ENCODE results near the gene PRCP.

Gene PRCP

DNA sequence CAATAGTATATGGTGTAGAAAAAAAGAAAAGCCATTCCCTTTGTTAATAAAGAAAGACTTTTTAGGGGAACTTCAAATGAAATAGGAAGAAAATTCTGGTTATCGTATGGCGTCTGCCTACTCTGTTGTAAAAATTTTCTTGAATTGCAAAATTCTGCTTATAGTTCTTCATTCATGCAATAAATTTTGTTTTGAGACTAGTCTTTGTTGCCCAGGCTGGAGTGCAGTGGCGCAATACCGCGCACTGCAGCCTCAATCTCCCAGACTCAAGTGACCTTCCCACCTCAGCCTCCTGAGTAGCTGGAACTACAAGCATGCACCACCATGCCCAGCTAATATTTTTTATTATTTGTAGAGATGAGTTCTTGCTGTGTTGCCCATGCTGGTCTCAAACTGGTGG lies 7.1 kb upstream of the PRCP start:
- no peak for DNase-seq (ENCODE audit: low read depth)
- TF ChIP-seq, protein P1, sequence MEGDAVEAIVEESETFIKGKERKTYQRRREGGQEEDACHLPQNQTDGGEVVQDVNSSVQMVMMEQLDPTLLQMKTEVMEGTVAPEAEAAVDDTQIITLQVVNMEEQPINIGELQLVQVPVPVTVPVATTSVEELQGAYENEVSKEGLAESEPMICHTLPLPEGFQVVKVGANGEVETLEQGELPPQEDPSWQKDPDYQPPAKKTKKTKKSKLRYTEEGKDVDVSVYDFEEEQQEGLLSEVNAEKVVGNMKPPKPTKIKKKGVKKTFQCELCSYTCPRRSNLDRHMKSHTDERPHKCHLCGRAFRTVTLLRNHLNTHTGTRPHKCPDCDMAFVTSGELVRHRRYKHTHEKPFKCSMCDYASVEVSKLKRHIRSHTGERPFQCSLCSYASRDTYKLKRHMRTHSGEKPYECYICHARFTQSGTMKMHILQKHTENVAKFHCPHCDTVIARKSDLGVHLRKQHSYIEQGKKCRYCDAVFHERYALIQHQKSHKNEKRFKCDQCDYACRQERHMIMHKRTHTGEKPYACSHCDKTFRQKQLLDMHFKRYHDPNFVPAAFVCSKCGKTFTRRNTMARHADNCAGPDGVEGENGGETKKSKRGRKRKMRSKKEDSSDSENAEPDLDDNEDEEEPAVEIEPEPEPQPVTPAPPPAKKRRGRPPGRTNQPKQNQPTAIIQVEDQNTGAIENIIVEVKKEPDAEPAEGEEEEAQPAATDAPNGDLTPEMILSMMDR (IDR thresholded peaks at IDR 0.05; ENCODE audit: control insufficient read depth, insufficient read depth, low read depth, low read length, missing control alignments), result no peak
- no peak overlapping the region for H3K4me3 ChIP-seq (ENCODE audit: control insufficient read depth, low read depth, low read length)

DNA sequence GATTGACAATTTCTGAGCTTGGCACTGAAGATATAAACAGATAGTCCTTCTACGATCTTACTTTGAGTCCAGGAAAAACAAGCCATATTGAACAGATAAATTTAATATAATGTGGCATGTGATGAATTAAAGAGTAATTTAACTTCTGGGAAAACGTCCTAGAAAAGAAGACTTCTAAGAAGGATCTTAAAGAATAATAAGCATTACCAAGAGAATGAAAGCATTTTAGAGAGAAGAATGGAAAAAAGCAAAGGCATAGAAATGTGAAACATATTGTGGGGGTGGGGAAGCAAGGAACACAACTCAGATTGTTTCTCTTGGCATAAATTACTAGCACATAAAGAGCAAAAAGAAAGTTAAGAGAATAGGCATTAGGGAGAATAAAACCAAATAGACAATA lies 6.7 kb upstream of the PRCP start:
- H3K4me3 ChIP-seq (ENCODE audit: control insufficient read depth, low read depth, low read length), result no peak overlapping the region

DNA sequence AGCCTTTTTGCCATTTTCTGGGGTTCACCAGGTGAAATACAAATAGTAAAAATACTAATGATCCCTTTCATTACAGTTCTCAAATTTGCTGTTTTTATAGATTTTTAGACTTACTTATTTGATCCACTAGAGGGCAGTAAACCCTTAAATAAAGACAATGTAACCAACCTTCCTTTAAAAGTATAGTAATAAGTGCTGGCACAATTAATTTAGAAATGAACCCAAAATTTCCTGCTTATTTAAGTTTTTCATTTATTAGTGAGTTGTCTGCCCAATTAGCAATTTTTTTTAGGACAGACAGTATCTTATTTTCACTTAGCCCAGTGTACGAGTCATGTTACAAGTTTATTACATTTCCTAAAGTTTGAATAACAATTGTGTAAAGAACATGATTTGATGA lies 6.0 kb upstream of the PRCP start:
- TF ChIP-seq, protein P1 (IDR thresholded peaks at IDR 0.05; ENCODE audit: control insufficient read depth, insufficient read depth, low read depth, low read length, missing control alignments), result peak; percentile 35
- H3K4me3 ChIP-seq (ENCODE audit: control insufficient read depth, low read depth, low read length), result no peak overlapping the region
- DNase-seq (ENCODE audit: low read depth), result peak; percentile 1

More for the DNA sequence above, 6.7 kb upstream of the PRCP start:
- no peak for DNase-seq (ENCODE audit: low read depth)
- TF ChIP-seq, protein P1 (IDR thresholded peaks at IDR 0.05; ENCODE audit: control insufficient read depth, insufficient read depth, low read depth, low read length, missing control alignments), result no peak

DNA sequence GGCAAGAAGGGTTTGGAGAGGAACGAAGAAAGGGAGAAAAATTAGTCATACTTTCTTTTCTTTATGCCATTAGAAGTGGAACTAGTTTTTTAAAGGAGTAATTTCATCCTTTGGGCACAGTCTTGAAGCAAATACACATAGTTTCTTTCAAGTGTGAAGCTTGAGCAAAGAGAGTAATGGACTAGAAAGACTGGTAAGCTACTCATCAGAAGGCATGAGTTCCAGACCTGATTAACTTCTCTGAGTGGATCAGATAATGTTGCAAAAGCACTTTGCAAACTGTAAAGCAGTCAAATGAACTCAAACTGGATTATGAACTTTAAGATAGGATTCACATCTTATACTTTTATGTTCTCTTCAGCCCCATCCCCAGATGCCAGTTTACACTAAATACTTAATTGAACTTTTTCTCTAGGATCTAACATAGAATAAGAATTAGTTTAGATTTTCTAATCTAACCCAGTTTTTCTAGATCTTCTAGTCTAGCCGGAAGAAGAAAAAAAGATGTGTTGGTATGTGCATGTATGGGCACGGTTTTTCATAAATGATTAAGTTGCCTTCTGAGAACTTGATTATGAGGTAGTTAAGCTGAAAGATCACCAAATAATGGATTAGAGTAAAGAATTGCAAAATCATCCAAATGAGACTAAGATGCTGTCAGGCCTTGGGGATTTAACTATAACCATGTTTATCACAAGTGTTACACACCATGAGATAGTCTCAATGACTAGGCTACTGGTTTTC lies 3.8 kb upstream of the PRCP start:
- no peak overlapping the region for H3K4me3 ChIP-seq (ENCODE audit: control insufficient read depth, low read depth, low read length)
- TF ChIP-seq, protein P1 (IDR thresholded peaks at IDR 0.05; ENCODE audit: control insufficient read depth, insufficient read depth, low read depth, low read length, missing control alignments), result no peak
- no peak for DNase-seq (ENCODE audit: low read depth)

DNA sequence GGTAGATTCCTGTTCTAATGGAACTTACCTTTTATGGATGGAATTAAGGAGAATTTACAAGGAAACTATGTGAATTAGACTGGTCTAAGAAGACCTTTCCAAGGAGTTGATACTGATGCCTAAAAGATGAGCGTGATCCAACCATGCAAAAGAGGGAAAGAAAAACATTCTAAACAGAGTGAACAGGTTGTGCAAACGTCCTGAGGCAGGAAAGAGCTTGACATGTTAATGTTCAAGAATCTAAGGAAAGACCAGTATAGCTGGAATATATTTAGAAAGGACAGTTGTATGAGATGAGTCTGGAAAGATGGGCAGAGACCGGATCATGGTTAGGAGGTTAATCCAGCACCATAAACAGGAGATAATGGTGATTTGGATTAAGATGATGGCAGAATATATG lies 2.6 kb upstream of the PRCP start:
- H3K4me3 ChIP-seq (ENCODE audit: control insufficient read depth, low read depth, low read length), result no peak overlapping the region
- no peak for DNase-seq (ENCODE audit: low read depth)
- TF ChIP-seq, protein P1 (IDR thresholded peaks at IDR 0.05; ENCODE audit: control insufficient read depth, insufficient read depth, low read depth, low read length, missing control alignments), result no peak

DNA sequence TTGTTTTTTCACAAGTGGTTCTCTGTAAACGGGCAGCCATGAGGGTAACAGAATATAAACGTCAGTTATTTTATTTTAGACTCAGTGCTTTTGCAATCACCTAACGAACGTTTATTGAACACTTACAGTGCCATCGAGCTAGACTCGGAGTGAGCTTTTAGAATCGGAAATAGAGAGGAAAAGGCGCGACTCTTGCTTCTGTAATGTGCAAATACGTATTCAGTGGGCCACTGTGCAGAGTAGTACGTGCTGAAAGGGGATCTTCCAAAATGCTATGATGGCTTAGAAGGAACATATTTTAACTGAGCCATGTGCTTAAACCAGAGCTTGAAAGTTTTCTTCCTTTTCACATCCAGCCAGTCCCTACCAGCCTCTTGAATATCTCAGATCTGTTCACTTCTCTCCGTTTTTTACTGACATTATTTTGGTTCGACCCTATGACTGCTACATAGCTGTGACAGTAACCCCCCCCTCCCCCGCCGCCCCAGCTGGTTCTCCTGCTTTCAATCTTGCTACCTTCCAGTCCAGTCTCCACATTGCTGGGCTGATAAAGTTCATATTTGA lies 1.8 kb upstream of the PRCP start:
- TF ChIP-seq, protein P1 (IDR thresholded peaks at IDR 0.05; ENCODE audit: control insufficient read depth, insufficient read depth, low read depth, low read length, missing control alignments), result no peak
- DNase-seq (ENCODE audit: low read depth), result no peak
- H3K4me3 ChIP-seq (ENCODE audit: control insufficient read depth, low read depth, low read length), result peak overlapping the region; percentile 84

All from AG09309 (cell line).